Testis (tissue), 2 donors: ENCODE data around the gene SH3PXD2B.

ENCODE experiments used
- POLR2A ChIP-seq: fragments of 450-650 bp; IDR thresholded peaks from one replicate; pipeline ENCODE4 v1.6.1; 2017; ENCODE audit warnings: antibody characterized with exemption, mild to moderate bottlenecking, moderate library complexity
- TF ChIP-seq, protein P1 (sequence below), 3 experiments: fragments of 450-650 bp in 2 of 3; fragments of 200-600 bp in 1 of 3; sonication (generic) in 1 of 3; IDR thresholded peaks; one replicate each; pipeline ENCODE4 v1.5.1; 2016 to 2019; ENCODE audit warnings: antibody characterized with exemption in 3 of 3, mild to moderate bottlenecking in 2 of 3, moderate library complexity in 1 of 3

DNA sequence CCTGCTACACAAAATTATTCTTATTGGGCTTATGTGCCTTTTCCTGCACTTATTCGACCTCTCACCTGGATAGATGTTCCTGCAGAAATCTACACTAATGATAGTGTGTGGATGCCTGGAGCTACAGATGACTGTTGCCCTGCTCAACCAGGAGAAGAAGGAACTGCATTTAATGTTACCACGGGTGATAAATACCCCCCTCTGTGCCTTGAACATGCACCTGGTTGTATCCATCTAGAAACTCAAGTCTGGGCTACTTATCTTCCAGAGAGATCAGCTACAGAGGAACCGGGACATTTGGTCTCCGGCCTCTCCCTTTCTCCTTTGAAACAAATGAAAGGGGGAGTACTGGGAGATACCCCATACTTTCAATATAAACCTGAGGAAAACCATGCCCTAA, 54.5 kb downstream of the SH3PXD2B start:
- TF ChIP-seq POLR2A = no peak
- TF ChIP-seq, protein P1, sequence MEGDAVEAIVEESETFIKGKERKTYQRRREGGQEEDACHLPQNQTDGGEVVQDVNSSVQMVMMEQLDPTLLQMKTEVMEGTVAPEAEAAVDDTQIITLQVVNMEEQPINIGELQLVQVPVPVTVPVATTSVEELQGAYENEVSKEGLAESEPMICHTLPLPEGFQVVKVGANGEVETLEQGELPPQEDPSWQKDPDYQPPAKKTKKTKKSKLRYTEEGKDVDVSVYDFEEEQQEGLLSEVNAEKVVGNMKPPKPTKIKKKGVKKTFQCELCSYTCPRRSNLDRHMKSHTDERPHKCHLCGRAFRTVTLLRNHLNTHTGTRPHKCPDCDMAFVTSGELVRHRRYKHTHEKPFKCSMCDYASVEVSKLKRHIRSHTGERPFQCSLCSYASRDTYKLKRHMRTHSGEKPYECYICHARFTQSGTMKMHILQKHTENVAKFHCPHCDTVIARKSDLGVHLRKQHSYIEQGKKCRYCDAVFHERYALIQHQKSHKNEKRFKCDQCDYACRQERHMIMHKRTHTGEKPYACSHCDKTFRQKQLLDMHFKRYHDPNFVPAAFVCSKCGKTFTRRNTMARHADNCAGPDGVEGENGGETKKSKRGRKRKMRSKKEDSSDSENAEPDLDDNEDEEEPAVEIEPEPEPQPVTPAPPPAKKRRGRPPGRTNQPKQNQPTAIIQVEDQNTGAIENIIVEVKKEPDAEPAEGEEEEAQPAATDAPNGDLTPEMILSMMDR (IDR thresholded peaks at IDR 0.05) = no peak
